Measurements from ENCODE around the gene OTUB2.

OTUB2 gene

DNA sequence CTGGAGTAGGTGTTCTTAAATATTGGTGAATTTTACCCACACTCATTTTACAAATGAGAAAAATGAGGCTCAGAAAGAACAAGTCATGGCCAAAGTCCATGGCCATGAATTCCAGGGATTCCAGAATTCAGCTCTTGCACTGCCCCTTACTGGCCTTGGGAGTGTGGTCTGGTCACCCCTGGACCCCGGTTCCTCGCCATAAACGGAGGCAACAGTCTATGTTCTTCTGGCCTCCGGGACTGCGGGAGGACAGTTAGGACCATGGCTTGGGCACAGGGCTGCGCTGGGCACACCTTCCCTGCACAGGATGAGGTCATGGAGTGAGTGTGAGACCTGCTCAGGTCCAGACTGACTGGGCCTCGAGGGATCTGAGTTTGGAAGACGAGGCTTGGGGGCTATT, 22.1 kb upstream of the OTUB2 start:
- TF ChIP-seq, protein P1, sequence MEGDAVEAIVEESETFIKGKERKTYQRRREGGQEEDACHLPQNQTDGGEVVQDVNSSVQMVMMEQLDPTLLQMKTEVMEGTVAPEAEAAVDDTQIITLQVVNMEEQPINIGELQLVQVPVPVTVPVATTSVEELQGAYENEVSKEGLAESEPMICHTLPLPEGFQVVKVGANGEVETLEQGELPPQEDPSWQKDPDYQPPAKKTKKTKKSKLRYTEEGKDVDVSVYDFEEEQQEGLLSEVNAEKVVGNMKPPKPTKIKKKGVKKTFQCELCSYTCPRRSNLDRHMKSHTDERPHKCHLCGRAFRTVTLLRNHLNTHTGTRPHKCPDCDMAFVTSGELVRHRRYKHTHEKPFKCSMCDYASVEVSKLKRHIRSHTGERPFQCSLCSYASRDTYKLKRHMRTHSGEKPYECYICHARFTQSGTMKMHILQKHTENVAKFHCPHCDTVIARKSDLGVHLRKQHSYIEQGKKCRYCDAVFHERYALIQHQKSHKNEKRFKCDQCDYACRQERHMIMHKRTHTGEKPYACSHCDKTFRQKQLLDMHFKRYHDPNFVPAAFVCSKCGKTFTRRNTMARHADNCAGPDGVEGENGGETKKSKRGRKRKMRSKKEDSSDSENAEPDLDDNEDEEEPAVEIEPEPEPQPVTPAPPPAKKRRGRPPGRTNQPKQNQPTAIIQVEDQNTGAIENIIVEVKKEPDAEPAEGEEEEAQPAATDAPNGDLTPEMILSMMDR (conservative IDR thresholded peaks at IDR 0.05): no peak
- H3K27ac ChIP-seq: no peak overlapping the region

DNA sequence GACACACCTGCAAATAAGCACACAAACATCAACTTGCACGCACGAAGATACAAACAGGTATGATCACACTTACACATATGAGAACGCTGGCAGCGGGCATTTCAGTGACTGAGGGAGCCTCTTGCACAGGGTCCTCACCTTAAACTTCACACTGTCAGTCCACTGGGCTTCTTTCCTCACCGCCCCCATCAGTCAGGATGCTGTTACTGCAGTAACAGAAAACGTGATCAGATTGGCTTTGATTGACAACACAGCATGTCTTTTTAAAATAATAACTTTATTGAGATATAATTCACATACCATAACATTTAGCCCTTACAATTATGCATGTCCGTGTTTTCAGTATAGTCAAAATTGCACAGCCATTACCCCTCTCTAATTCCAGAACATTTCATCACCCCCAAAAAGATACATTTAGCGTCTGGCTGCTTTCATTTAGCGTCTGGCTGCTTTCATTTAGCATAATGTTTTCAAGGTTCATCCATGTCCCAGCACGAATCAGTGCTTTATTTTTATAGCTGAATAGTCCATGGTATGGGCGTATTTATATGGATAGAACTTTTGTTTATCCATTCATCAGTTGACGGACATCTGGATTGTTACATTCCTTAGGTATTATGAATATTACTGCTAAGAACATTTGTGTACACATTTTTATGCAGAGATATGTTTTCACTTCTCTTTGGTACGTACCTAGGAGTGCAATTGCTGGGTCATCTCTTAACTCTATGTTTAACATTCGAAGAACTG, 20.6 kb upstream of the OTUB2 start:
- TF ChIP-seq, protein P1 (conservative IDR thresholded peaks at IDR 0.05): no peak; the same call in 1 of the 2 replicates
- no peak overlapping the region for H3K27ac ChIP-seq

- TF ChIP-seq, protein P1 (conservative IDR thresholded peaks at IDR 0.05): no peak
Observed at GRCh38 chr14:94008234-94008633, 17.9 kb upstream of the OTUB2 start.

GRCh38 chr14:94009767-94010166, 16.4 kb upstream of the OTUB2 start:
- TF ChIP-seq, protein P1 (conservative IDR thresholded peaks at IDR 0.05): no peak
- no peak overlapping the region for H3K27ac ChIP-seq

More at GRCh38 chr14:94008234-94008633, 17.9 kb upstream of the OTUB2 start:
- no peak overlapping the region for H3K27ac ChIP-seq

- no peak overlapping the region for H3K27ac ChIP-seq
- TF ChIP-seq, protein P1 (conservative IDR thresholded peaks at IDR 0.05): no peak
Observed at GRCh38 chr14:94010625-94011024, 15.5 kb upstream of the OTUB2 start.

DNA sequence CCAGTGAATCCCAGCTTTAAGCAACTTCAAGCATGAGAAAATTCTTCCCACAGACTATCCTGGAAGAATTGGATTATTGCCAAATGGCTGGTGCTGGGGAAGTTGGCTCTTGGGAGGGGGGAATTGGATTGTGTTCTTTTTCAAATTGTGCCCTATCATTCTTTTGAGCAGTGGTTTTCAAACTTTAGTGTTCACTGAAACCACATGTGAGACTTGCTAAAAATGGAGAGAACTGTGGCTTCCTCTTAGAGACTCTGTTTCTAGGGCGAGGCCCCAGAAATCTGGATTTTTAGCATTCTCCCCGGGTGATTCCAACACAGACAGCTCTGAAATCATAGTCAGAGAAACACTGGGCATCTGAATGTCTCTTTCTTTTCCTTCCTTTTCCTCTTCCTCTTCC, 14.3 kb upstream of the OTUB2 start:
- TF ChIP-seq, protein P1 (conservative IDR thresholded peaks at IDR 0.05): no peak
- no peak overlapping the region for H3K27ac ChIP-seq

GRCh38 chr14:94014382-94014781, 11.8 kb upstream of the OTUB2 start:
- TF ChIP-seq, protein P1 (conservative IDR thresholded peaks at IDR 0.05): no peak
- H3K27ac ChIP-seq: no peak overlapping the region
